ENCODE measurements around the gene FBXW4.

DNA sequence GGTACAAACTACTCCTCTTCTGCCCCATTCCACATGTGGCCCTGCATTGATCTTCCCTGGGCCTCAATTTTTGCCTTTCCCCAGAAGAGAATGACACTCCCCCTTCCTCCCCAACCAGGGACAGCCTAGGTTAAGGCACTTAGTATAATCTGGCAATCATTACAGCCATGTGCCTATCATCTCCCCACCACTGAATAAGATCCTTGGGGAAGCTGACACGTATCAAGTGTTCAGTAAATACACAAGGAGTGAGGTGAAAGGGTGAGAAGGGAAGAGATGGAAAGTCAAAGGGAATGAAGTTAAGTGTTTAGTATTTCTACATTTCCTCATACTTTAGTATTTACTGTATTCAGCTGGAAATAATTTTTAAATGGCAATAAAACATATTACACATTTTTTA lies 31.9 kb downstream of the FBXW4 start:
- no peak for TF ChIP-seq POLR2A (IDR thresholded peaks at IDR 0.05)
- TF ChIP-seq, protein P1, sequence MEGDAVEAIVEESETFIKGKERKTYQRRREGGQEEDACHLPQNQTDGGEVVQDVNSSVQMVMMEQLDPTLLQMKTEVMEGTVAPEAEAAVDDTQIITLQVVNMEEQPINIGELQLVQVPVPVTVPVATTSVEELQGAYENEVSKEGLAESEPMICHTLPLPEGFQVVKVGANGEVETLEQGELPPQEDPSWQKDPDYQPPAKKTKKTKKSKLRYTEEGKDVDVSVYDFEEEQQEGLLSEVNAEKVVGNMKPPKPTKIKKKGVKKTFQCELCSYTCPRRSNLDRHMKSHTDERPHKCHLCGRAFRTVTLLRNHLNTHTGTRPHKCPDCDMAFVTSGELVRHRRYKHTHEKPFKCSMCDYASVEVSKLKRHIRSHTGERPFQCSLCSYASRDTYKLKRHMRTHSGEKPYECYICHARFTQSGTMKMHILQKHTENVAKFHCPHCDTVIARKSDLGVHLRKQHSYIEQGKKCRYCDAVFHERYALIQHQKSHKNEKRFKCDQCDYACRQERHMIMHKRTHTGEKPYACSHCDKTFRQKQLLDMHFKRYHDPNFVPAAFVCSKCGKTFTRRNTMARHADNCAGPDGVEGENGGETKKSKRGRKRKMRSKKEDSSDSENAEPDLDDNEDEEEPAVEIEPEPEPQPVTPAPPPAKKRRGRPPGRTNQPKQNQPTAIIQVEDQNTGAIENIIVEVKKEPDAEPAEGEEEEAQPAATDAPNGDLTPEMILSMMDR (IDR thresholded peaks at IDR 0.05) = no peak

Measured in right lobe of liver (tissue), 4 donors.